Middle frontal gyrus (tissue), 1 donor: Measurements from ENCODE around the gene SCYGR1.
"Not testable (repeated sequence)": the region's sequence is repeated elsewhere in the genome, so short reads cannot be mapped to it uniquely, and the experiment has no call there.

ENCODE experiments used
- DNase-seq: peaks from one replicate; pipeline ENCODE4 v3.0.0-alpha.2; 2015; ENCODE audit warnings: low spot score; ENCODE audit errors: extremely low spot score

The SCYGR1 gene

GRCh38 chr2:227387583-227387982 is at the start of gene SCYGR1:
SCYGR1 (minus strand) TSS chr2:227387949; CDS start chr2:227387949, 0 bp downstream.
- DNase-seq: not testable (repeated sequence)

GRCh38 chr2:227436436-227437174 is 48.9 kb upstream of the SCYGR1 start:
- DNase-seq: no peak

- DNase-seq: no peak
Observed at GRCh38 chr2:227433171-227433570, 45.4 kb upstream of the SCYGR1 start.

- DNase-seq: no peak
Observed at GRCh38 chr2:227430639-227431038, 42.9 kb upstream of the SCYGR1 start.

GRCh38 chr2:227428731-227429285 is 41.1 kb upstream of the SCYGR1 start:
- DNase-seq: no peak

- no peak for DNase-seq
Observed at GRCh38 chr2:227423656-227424499, 36.1 kb upstream of the SCYGR1 start.

- DNase-seq: no peak
Observed at GRCh38 chr2:227420087-227421052, 32.6 kb upstream of the SCYGR1 start.

- no peak for DNase-seq
Observed at GRCh38 chr2:227416701-227417100, 29.0 kb upstream of the SCYGR1 start.

GRCh38 chr2:227415538-227416424 is 28.0 kb upstream of the SCYGR1 start:
- DNase-seq: no peak

GRCh38 chr2:227414846-227415245 is 27.1 kb upstream of the SCYGR1 start:
- DNase-seq: no peak

- no peak for DNase-seq
Observed at GRCh38 chr2:227413371-227413770, 25.6 kb upstream of the SCYGR1 start.

GRCh38 chr2:227412877-227413276 is 25.1 kb upstream of the SCYGR1 start:
- DNase-seq: no peak

- DNase-seq: no peak
Observed at GRCh38 chr2:227411990-227412350, 24.2 kb upstream of the SCYGR1 start.

GRCh38 chr2:227411320-227411989 is 23.7 kb upstream of the SCYGR1 start:
- no peak for DNase-seq

- DNase-seq: no peak
Observed at GRCh38 chr2:227410191-227410590, 22.4 kb upstream of the SCYGR1 start.

GRCh38 chr2:227407591-227408151 is 19.9 kb upstream of the SCYGR1 start:
- no peak for DNase-seq

GRCh38 chr2:227406177-227407031 is 18.7 kb upstream of the SCYGR1 start:
- DNase-seq: peak; percentile 73

GRCh38 chr2:227404585-227405271 is 17.0 kb upstream of the SCYGR1 start:
- no peak for DNase-seq
